Activated B cell treated with CpG ODN at 0.5 μM for 24 hours (primary cell): Measurements from ENCODE around the gene RBMS3. TPM values are rescaled to one million over a fixed set of nuclear protein-coding genes. Genes with fewer than 3 reads are reported as not detected.

ENCODE experiments used
- ATAC-seq: fragments of 200-7000 bp; cut with Tn5 transposase; one replicate; pipeline ENCODE4 v1.10.0; 2021; ENCODE audit warnings: low read depth, mild to moderate bottlenecking, moderate library complexity
- CTCF ChIA-PET: fragments of 350-600 bp; sonication (Branson Sonifier 250); formaldehyde crosslinking; loops from one replicate; lab custom pipeline; 2021; ENCODE audit warnings: antibody characterized with exemption; lab: Charles Lee
- POLR2A ChIA-PET: fragments of 350-600 bp; sonication (Branson Sonifier 250); formaldehyde crosslinking; loops from one replicate; lab custom pipeline; 2021; ENCODE audit warnings: antibody characterized with exemption; lab: Charles Lee
- DNase-seq: peaks from one replicate; pipeline ENCODE4 v3.0.0; 2022
- H3K27ac Mint-ChIP-seq: one replicate; pipeline ENCODE4 v1.8.0; 2020; ENCODE audit warnings: mixed read lengths
- H3K27me3 Mint-ChIP-seq: one replicate; pipeline ENCODE4 v1.8.0; 2021; ENCODE audit warnings: mixed read lengths
- H3K36me3 Mint-ChIP-seq: one replicate; pipeline ENCODE4 v1.8.0; 2021; ENCODE audit warnings: low read depth, mixed read lengths
- H3K4me1 Mint-ChIP-seq: one replicate; pipeline ENCODE4 v1.8.0; 2021; ENCODE audit warnings: mixed read lengths
- H3K4me3 Mint-ChIP-seq: one replicate; pipeline ENCODE4 v1.8.0; 2020; ENCODE audit warnings: mild to moderate bottlenecking, mixed read lengths
- H3K9me3 Mint-ChIP-seq: one replicate; pipeline ENCODE4 v1.8.0; 2020; ENCODE audit warnings: mixed read lengths
- CTCF ChIP-seq: fragments of 200-600 bp; IDR thresholded peaks from one replicate; pipeline ENCODE4 v1.8.0; 2022; ENCODE audit warnings: antibody characterized with exemption, mild to moderate bottlenecking
- intact Hi-C: fragments of 100-400 bp; cut with micrococcal nuclease; formaldehyde crosslinking; loops from one replicate; pipeline ENCODE4 v1.15.1; 2024
- total RNA-seq: library from RNA; stranded (reverse); gene quantifications from 2 replicates; pipeline ENCODE4 v1.2.3, GENCODE V29; 2022

RBMS3 gene
- total RNA-seq, 1 donor from 2014 or later = 0.31 TPM

- TF ChIP-seq CTCF = no peak
- DNase-seq (no peak), ATAC-seq (no peak)
- intact Hi-C loops = no loop called here
- Mint-ChIP-seq H3K36me3 (no peaks in the 10 kb centered on the region), H3K9me3 (no peaks in the 10 kb centered on the region), H3K4me1 (no peaks in the 10 kb centered on the region), H3K27me3 (no peaks in the 10 kb centered on the region), H3K4me3 (no peak overlapping the region), H3K27ac (no peak overlapping the region)
- CTCF ChIA-PET = no interaction called here
- POLR2A ChIA-PET = no interaction called here
Observed at GRCh38 chr3:29853841-29854397, 573.0 kb downstream of the RBMS3 start.

DNA sequence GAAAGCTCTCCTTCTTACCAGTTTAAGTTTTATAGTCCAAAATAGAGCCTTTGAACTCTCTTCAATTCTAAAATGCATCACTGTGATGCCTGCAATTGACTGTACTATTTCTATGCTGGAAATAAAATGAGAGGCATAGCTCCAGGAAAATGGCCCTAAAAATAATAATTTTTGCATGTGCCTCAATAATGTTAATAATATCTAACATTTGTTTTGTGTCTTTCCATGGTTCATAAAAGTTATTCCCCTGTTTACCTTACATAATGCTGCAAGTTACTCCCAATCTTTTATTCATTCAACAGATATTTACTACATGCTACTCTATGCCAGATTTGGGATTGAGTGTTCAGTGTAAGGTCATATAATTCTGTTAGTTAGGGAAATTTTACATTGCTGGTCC lies 574.0 kb downstream of the RBMS3 start:
- no peak for TF ChIP-seq CTCF
- H3K4me1 Mint-ChIP-seq = no peaks in the 10 kb centered on the region

GRCh38 chr3:29859726-29860270 lies 578.9 kb downstream of the RBMS3 start:
- no peak for TF ChIP-seq CTCF
- ChIA-PET POLR2A (no interaction called here), CTCF (no interaction called here)
- H3K27ac Mint-ChIP-seq = no peak overlapping the region
- DNase-seq = no peak
- H3K36me3 Mint-ChIP-seq = no peaks in the 10 kb centered on the region
- no peaks in the 10 kb centered on the region for H3K27me3 Mint-ChIP-seq
- intact Hi-C loops = no loop called here
- no peaks in the 10 kb centered on the region for H3K4me1 Mint-ChIP-seq
- H3K4me3 Mint-ChIP-seq = no peak overlapping the region
- ATAC-seq = no peak
- no peaks in the 10 kb centered on the region for H3K9me3 Mint-ChIP-seq

More for the DNA sequence above, 574.0 kb downstream of the RBMS3 start:
- Mint-ChIP-seq H3K27me3 (no peaks in the 10 kb centered on the region), H3K27ac (no peak overlapping the region), H3K9me3 (no peaks in the 10 kb centered on the region), H3K36me3 (no peaks in the 10 kb centered on the region), H3K4me3 (no peak overlapping the region)
- ChIA-PET POLR2A (no interaction called here), CTCF (no interaction called here)
- no peak for ATAC-seq
- DNase-seq = no peak
- intact Hi-C loops = no loop called here

GRCh38 chr3:29864809-29865208 lies 583.9 kb downstream of the RBMS3 start:
- ATAC-seq (no peak), DNase-seq (no peak)
- Mint-ChIP-seq H3K27ac (no peak overlapping the region), H3K36me3 (no peaks in the 10 kb centered on the region), H3K9me3 (no peaks in the 10 kb centered on the region), H3K4me3 (no peak overlapping the region), H3K4me1 (no peaks in the 10 kb centered on the region), H3K27me3 (no peaks in the 10 kb centered on the region)
- CTCF ChIA-PET = no interaction called here
- POLR2A ChIA-PET = no interaction called here
- intact Hi-C loops = no loop called here
- TF ChIP-seq CTCF = no peak

GRCh38 chr3:29868543-29869101 lies 587.8 kb downstream of the RBMS3 start:
- Mint-ChIP-seq H3K9me3 (no peaks in the 10 kb centered on the region), H3K4me1 (no peaks in the 10 kb centered on the region), H3K4me3 (no peak overlapping the region), H3K27me3 (no peaks in the 10 kb centered on the region), H3K36me3 (no peaks in the 10 kb centered on the region), H3K27ac (no peak overlapping the region)
- TF ChIP-seq CTCF = no peak
- intact Hi-C loops = no loop called here
- POLR2A ChIA-PET = no interaction called here
- CTCF ChIA-PET = no interaction called here
- DNase-seq = no peak
- no peak for ATAC-seq
